ENCODE data around the gene CORT.
"Not testable (repeated sequence)": the region's sequence is repeated elsewhere in the genome, so short reads cannot be mapped to it uniquely, and the experiment has no call there.

Gene CORT

DNA sequence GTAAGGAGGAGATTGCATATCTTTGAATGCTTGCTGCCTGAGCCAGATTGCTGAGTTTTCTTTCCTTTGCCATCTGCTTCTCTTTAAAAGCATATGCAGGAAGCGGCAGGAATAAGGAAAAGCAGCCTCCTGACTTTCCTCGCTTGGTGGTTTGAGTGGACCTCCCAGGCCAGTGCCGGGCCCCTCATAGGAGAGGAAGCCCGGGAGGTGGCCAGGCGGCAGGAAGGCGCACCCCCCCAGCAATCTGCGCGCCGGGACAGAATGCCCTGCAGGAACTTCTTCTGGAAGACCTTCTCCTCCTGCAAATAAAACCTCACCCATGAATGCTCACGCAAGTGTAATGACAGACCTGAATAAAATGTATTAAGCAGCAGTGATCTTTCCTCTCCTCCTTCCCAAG lies 1.5 kb downstream of the CORT start:
- Mint-ChIP-seq H3K27me3 (no peaks in the 10 kb centered on the region), H3K27ac (no peak overlapping the region), H3K4me3 (no peak overlapping the region), H3K36me3 (ENCODE audit: low read depth) (peaks cover 17% of the 10 kb centered on the region), H3K4me1 (ENCODE audit: low read depth) (no peaks in the 10 kb centered on the region), H3K9me3 (no peaks in the 10 kb centered on the region)

GRCh38 chr1:10456048-10456447 lies 6.2 kb downstream of the CORT start:
- Mint-ChIP-seq H3K36me3 (ENCODE audit: low read depth) (peaks cover 32% of the 10 kb centered on the region), H3K9me3 (no peaks in the 10 kb centered on the region), H3K27ac (peak overlapping the region; percentile 31), H3K4me1 (ENCODE audit: low read depth) (peaks cover 3% of the 10 kb centered on the region), H3K27me3 (no peaks in the 10 kb centered on the region), H3K4me3 (no peak overlapping the region)

DNA sequence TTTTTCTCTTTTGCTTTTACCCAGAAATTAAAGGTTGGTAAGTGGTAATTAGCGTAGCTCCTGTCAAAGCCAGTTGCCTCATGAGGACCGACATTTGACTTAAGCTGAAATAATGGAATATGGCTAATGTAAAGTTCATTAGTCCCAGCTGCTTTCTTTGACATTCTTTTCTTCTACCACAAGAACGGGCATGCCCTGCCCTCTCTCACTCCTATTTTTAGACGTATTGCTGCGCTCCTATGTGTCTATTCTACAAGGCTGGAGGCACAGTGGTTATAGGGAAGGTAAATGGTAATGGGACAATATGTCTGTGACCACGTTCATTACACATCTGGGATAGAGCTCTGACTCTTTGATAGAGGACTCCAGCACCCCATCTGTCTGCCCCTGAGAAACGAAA lies 6.8 kb downstream of the CORT start:
- Mint-ChIP-seq H3K27me3 (no peaks in the 10 kb centered on the region), H3K36me3 (ENCODE audit: low read depth) (peaks cover 38% of the 10 kb centered on the region), H3K27ac (no peak overlapping the region), H3K9me3 (no peaks in the 10 kb centered on the region), H3K4me1 (ENCODE audit: low read depth) (peaks cover 3% of the 10 kb centered on the region), H3K4me3 (no peak overlapping the region)

DNA sequence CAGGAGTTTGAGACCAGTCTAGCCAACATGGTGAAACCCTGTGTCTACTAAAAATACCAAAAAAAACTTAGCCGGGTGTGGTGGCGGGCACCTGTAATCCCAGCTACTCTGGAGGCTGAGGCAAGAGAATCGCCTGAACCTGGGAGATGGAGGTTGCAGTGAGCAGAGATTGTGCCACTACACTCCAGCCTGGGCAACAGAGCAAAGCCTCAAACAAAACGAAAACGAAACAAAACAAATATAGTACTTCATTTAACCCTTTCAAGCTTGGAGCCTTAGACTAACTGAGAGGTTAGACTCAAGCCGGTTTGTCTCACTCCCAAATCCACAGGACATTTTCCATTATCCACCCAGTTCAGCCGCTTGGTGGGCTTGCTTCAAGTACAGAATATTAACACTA lies 7.6 kb downstream of the CORT start:
- H3K27ac Mint-ChIP-seq; H3K9me3 Mint-ChIP-seq; H3K27me3 Mint-ChIP-seq; H3K4me3 Mint-ChIP-seq; H3K4me1 Mint-ChIP-seq (ENCODE audit: low read depth): not testable (repeated sequence)
- H3K36me3 Mint-ChIP-seq (ENCODE audit: low read depth) = peaks cover 44% of the 10 kb centered on the region

GRCh38 chr1:10457875-10458274 lies 8.0 kb downstream of the CORT start:
- peaks cover 48% of the 10 kb centered on the region for H3K36me3 Mint-ChIP-seq (ENCODE audit: low read depth)
- no peak overlapping the region for H3K4me3 Mint-ChIP-seq
- no peaks in the 10 kb centered on the region for H3K9me3 Mint-ChIP-seq
- no peak overlapping the region for H3K27ac Mint-ChIP-seq
- no peaks in the 10 kb centered on the region for H3K27me3 Mint-ChIP-seq
- H3K4me1 Mint-ChIP-seq (ENCODE audit: low read depth) = peaks cover 3% of the 10 kb centered on the region

DNA sequence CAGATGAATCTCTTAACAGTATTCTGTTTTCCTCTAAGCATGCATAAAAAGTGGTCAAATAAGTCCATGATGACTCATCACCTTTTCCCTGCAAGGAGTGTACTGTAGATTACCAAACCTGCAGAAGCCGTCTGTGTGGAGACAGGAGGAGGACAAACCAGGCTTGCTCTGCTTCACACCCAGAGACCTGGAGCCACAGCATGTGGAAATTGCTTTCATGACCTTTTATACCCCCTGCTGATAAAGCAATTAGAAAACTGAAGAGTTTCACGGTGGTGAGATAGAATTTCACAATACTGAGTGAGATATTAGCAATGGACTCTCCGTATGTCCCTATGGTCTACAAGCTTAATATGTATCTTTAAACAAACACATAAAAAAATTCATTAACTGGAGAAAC lies 9.4 kb downstream of the CORT start:
- no peaks in the 10 kb centered on the region for H3K9me3 Mint-ChIP-seq
- no peaks in the 10 kb centered on the region for H3K27me3 Mint-ChIP-seq
- H3K4me3 Mint-ChIP-seq = no peak overlapping the region
- H3K4me1 Mint-ChIP-seq (ENCODE audit: low read depth) = peaks cover 3% of the 10 kb centered on the region
- no peak overlapping the region for H3K27ac Mint-ChIP-seq
- peaks cover 57% of the 10 kb centered on the region for H3K36me3 Mint-ChIP-seq (ENCODE audit: low read depth)

- no peaks in the 10 kb centered on the region for H3K9me3 Mint-ChIP-seq
- H3K27ac Mint-ChIP-seq = no peak overlapping the region
- H3K4me3 Mint-ChIP-seq = no peak overlapping the region
- peaks cover 12% of the 10 kb centered on the region for H3K4me1 Mint-ChIP-seq (ENCODE audit: low read depth)
- peaks cover 63% of the 10 kb centered on the region for H3K36me3 Mint-ChIP-seq (ENCODE audit: low read depth)
- H3K27me3 Mint-ChIP-seq = no peaks in the 10 kb centered on the region
Observed at GRCh38 chr1:10467078-10467477, 17.2 kb downstream of the CORT start.

DNA sequence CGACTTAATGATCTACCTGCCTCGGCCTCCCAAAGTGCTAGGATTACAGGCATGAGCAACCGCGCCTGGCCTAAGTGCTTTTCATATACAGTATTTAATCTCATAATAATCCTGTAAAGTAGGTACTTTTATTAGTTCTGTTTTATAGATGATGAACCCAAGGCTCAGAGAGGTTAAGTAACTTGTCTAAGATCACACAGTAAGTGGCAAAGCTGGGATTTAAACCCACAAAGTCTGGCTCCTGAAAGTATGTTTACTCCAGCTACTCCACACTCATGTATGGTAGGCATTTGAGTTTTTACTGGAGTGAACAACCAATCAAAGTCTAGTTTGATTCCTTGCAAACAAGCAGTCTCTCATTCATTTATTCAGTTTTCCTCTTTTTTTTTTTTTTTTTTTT lies 20.2 kb downstream of the CORT start:
- Mint-ChIP-seq H3K27ac (no peak overlapping the region), H3K27me3 (no peaks in the 10 kb centered on the region), H3K4me1 (ENCODE audit: low read depth) (peaks cover 34% of the 10 kb centered on the region), H3K36me3 (ENCODE audit: low read depth) (peaks cover 38% of the 10 kb centered on the region), H3K9me3 (no peaks in the 10 kb centered on the region), H3K4me3 (no peak overlapping the region)

DNA sequence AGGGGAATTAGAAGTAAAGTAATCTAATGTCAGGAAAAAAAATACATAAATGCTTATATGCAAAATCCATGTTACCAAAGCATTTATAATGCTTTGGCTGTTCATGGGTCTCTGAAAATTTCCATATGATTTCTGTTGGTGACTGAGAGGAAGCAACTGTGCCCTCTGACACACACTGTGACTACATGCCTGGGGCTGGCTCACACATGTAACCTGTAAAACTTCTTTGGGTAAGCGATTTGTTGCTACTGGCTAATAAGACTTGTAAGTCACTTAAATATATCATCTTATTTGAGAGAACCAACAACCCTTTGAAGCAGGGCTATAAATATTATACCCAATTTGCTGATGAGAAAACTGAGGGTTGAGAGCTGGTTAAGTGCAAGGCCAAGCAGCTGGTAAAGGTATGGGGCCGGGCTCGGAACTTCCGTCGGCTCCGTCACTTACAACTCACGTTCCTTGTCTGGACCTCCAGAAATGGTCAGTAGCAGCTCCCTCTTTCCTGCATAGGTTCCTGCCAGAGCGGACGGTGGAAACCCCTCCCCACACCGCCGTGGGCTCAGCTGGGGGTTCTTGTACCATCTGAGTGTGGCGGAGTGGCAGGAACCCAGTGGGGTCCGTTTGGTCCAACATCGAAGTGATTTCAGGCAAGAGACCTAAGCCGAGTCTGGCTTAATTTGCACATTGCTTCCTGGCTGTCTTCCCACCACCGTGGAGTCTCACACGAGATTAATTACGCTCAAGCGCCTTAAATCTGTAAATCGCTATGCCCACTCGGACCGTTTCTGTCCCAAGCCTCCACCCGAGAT lies 21.8 kb downstream of the CORT start:
- H3K27ac Mint-ChIP-seq = peak overlapping the region; percentile 96
- peak overlapping the region; percentile 96 for H3K4me3 Mint-ChIP-seq
- H3K36me3 Mint-ChIP-seq (ENCODE audit: low read depth) = peaks cover 33% of the 10 kb centered on the region
- peaks cover 47% of the 10 kb centered on the region for H3K4me1 Mint-ChIP-seq (ENCODE audit: low read depth)
- H3K27me3 Mint-ChIP-seq = no peaks in the 10 kb centered on the region
- no peaks in the 10 kb centered on the region for H3K9me3 Mint-ChIP-seq

DNA sequence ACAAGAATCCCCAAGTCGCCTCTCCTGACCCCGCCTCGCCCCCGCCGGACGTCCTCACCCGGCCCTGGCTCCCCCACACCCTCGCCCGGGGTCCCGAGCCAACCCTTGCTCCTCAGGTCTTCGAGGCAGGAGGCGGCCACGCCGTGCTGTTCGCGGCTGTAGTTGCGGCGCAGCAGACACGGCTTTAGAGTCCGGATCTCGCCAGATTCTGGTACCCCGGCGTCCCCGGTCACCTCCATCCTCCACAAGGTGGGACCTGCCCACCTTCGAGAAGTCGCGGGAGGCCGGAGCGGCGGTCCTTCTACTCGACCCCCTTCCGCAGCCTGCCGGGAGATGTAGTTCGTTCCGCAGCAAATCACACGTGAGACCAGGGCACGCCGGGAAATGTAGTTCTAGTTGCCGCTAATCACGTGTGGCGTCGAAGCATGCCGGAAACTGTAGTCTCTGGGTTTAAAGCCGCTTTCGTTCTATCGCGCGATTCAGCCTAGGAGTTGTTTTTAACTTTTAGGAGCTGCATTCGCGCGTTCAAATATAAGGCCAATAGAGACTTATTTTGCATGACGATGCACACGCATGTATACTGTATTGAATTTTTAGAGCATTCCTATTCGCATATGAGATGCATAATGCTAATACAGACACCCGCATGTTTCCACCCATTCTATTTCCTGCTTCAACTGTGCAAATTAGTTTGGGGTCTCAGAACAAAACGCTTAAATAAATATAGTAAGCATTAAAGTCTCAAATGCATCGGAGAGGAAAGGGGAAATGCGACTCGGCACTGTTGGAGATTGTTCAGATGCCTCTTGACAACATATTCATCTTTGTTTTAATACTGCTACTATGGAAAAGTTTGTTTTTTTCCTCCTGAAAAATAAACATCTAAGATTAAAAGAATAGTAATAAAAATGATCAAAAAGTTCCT lies 22.7 kb downstream of the CORT start, which contains the start of gene DFFA:
Gene DFFA, minus strand, starts transcription at position 310 of the 925 bp plus-strand sequence. Its CDS starts 71 bp downstream, at position 239.
- Mint-ChIP-seq H3K36me3 (ENCODE audit: low read depth) (peaks cover 28% of the 10 kb centered on the region), H3K4me3 (peak within 1 kb of the TSS; percentile 96), H3K9me3 (no peaks in the 10 kb centered on the region), H3K4me1 (ENCODE audit: low read depth) (peaks cover 50% of the 10 kb centered on the region), H3K27me3 (no peaks in the 10 kb centered on the region), H3K27ac (peak within 1 kb of the TSS; percentile 96)

GRCh38 chr1:10473145-10473765 lies 23.4 kb downstream of the CORT start:
- Mint-ChIP-seq H3K27ac (peak overlapping the region; percentile 36), H3K4me3 (peak overlapping the region; percentile 96), H3K4me1 (ENCODE audit: low read depth) (peaks cover 50% of the 10 kb centered on the region), H3K9me3 (no peaks in the 10 kb centered on the region), H3K36me3 (ENCODE audit: low read depth) (peaks cover 20% of the 10 kb centered on the region), H3K27me3 (no peaks in the 10 kb centered on the region)

GRCh38 chr1:10474309-10474612 lies 24.4 kb downstream of the CORT start:
- peaks cover 10% of the 10 kb centered on the region for H3K36me3 Mint-ChIP-seq (ENCODE audit: low read depth)
- not testable (repeated sequence) for H3K27me3 Mint-ChIP-seq, H3K9me3 Mint-ChIP-seq
- H3K27ac Mint-ChIP-seq = peak overlapping the region; percentile 79
- peak overlapping the region; percentile 97 for H3K4me3 Mint-ChIP-seq
- H3K4me1 Mint-ChIP-seq (ENCODE audit: low read depth) = peaks cover 47% of the 10 kb centered on the region

DNA sequence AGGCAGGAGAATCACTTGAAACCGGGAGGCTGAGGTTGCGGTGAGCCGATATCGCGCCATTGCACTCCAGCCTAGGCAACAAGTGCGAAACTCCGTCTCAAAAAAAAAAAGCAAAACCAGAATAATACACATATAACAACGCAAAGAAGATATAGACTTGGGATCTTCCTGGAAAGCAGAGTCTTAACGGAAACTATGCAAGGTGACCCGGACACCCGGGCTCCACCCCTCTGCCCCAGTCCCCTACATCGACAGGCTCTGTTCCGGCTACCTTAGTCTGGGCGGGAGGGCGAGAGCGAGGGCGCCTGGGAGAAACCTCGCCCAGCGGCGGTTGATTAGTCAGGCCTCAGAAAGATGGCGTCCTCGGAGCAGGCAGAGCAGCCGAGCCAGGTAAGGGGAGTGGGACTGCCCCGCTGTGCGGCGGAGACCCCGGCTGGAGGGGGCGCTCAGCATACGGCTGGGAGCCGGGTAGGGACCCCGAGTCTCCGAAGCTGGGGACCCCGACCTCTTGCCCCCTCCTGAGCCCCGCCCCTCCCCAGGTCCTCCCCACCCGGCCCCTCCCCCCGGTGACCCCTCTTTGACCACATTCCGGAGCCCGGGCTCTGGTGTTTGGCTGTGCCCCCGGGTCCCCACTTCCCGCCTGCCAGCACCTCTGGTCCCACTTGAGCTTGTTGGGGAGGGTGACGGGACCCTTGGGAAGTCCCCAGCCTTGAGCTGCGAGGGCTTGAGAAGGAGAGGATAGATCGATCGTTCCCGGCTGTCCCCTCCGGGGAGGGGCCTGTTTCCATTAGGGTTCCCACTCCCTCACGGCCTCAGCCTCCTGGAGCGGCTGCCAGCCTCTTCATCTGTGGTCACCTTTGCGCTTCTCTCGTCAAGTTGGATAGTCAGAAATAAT lies 25.0 kb downstream of the CORT start, which contains the start of gene PEX14:
Gene PEX14, plus strand, starts transcription at position 338 of the 895 bp plus-strand sequence. Its CDS starts 17 bp downstream, at position 355.
- Mint-ChIP-seq H3K4me3 (peak within 1 kb of the TSS; percentile 97), H3K27me3 (no peaks in the 10 kb centered on the region), H3K9me3 (no peaks in the 10 kb centered on the region), H3K4me1 (ENCODE audit: low read depth) (peaks cover 47% of the 10 kb centered on the region), H3K36me3 (ENCODE audit: low read depth) (peaks cover 12% of the 10 kb centered on the region), H3K27ac (peak within 1 kb of the TSS; percentile 86)

- Mint-ChIP-seq H3K4me1 (ENCODE audit: low read depth) (peaks cover 47% of the 10 kb centered on the region), H3K27me3 (no peaks in the 10 kb centered on the region), H3K36me3 (ENCODE audit: low read depth) (peaks cover 8% of the 10 kb centered on the region), H3K4me3 (peak overlapping the region; percentile 97), H3K9me3 (no peaks in the 10 kb centered on the region), H3K27ac (peak overlapping the region; percentile 86)
Observed at GRCh38 chr1:10475510-10475909, 25.7 kb downstream of the CORT start.
